H9 (cell line): ENCODE results near the gene BICD1. TPM values are rescaled to one million over a fixed set of nuclear protein-coding genes. Genes with fewer than 3 reads are reported as not detected.

ENCODE experiments used
- DNase-seq: peaks from one replicate; pipeline ENCODE4 v3.0.0-alpha.2; 2017
- H2AFZ ChIP-seq: one replicate; pipeline ENCODE4 v1.6.1; 2013; ENCODE audit warnings: mild to moderate bottlenecking, low read length, control low read depth, moderate library complexity
- H2AK5ac ChIP-seq: 2 replicates; pipeline ENCODE4 v1.6.1; 2013; ENCODE audit warnings: low read length, control low read depth, mixed read lengths; ENCODE audit not compliant: insufficient read length
- H2BK120ac ChIP-seq: one replicate; pipeline ENCODE4 v1.6.1; 2013; ENCODE audit warnings: low read depth, mild to moderate bottlenecking, low read length, control low read depth, inconsistent platforms; ENCODE audit not compliant: poor library complexity, severe bottlenecking
- H2BK12ac ChIP-seq: 2 replicates; pipeline ENCODE4 v1.6.1; 2013; ENCODE audit warnings: low read length, control low read depth, mixed read lengths, low read depth; ENCODE audit not compliant: insufficient read length
- H2BK15ac ChIP-seq: 2 replicates; pipeline ENCODE4 v1.6.1; 2013; ENCODE audit warnings: low read depth, low read length, control low read depth
- H2BK20ac ChIP-seq: one replicate; pipeline ENCODE4 v1.6.1; 2013; ENCODE audit warnings: low read depth, mild to moderate bottlenecking, low read length, control low read depth, inconsistent platforms; ENCODE audit not compliant: poor library complexity, severe bottlenecking
- H2BK5ac ChIP-seq: 2 replicates; pipeline ENCODE4 v1.6.1; 2013; ENCODE audit warnings: low read length, control low read depth, mixed read lengths; ENCODE audit not compliant: insufficient read length
- H3K14ac ChIP-seq: 2 replicates; pipeline ENCODE4 v1.6.1; 2013; ENCODE audit warnings: low read length, control low read depth; ENCODE audit not compliant: insufficient read depth
- H3K18ac ChIP-seq: 2 replicates; pipeline ENCODE4 v1.6.1; 2013; ENCODE audit warnings: low read depth, mild to moderate bottlenecking, mixed read lengths, low read length, control low read depth; ENCODE audit not compliant: insufficient read length
- H3K23ac ChIP-seq: 2 replicates; pipeline ENCODE4 v1.6.1; 2013; ENCODE audit warnings: low read length, control low read depth, mixed read lengths, low read depth; ENCODE audit not compliant: insufficient read length
- H3K23me2 ChIP-seq: 2 replicates; pipeline ENCODE4 v1.6.1; 2013; ENCODE audit warnings: low read depth, mild to moderate bottlenecking, mixed read lengths, low read length, control low read depth; ENCODE audit not compliant: insufficient read length, poor library complexity, severe bottlenecking
- H3K27ac ChIP-seq: 2 replicates; pipeline ENCODE4 v1.5.1; 2013; ENCODE audit warnings: low read length, control low read depth, mixed read lengths, low read depth; ENCODE audit not compliant: insufficient read length
- H3K27me3 ChIP-seq: 2 replicates; pipeline ENCODE4 v1.6.1; 2013; ENCODE audit warnings: low read length, control low read depth, inconsistent platforms; ENCODE audit not compliant: insufficient read depth
- H3K4ac ChIP-seq: 2 replicates; pipeline ENCODE4 v1.6.1; 2013; ENCODE audit warnings: low read depth, mild to moderate bottlenecking, control low read depth, inconsistent platforms, low read length, moderate library complexity
- H3K4me1 ChIP-seq: 2 replicates; pipeline ENCODE4 v1.6.1; 2013; ENCODE audit warnings: low read length, control low read depth, inconsistent platforms; ENCODE audit not compliant: insufficient read depth
- H3K4me2 ChIP-seq: 2 replicates; pipeline ENCODE4 v1.6.1; 2013; ENCODE audit warnings: low read length, control low read depth, mixed read lengths; ENCODE audit not compliant: insufficient read length, insufficient read depth
- H3K56ac ChIP-seq: 2 replicates; pipeline ENCODE4 v1.6.1; 2013; ENCODE audit warnings: low read depth, mild to moderate bottlenecking, mixed read lengths, low read length, control low read depth; ENCODE audit not compliant: insufficient read length
- H3K79me1 ChIP-seq: 2 replicates; pipeline ENCODE4 v1.6.1; 2013; ENCODE audit warnings: low read depth, mild to moderate bottlenecking, moderate library complexity, low read length, control low read depth, inconsistent platforms; ENCODE audit not compliant: insufficient read depth, poor library complexity, severe bottlenecking
- H3K79me2 ChIP-seq: 2 replicates; pipeline ENCODE4 v1.6.1; 2013; ENCODE audit warnings: low read length, control low read depth, inconsistent platforms; ENCODE audit not compliant: insufficient read depth
- H3K9ac ChIP-seq: 2 replicates; pipeline ENCODE4 v1.6.1; 2013; ENCODE audit warnings: low read length, control low read depth, mixed read lengths; ENCODE audit not compliant: insufficient read length; ENCODE audit errors: extremely low read depth
- H3K9me3 ChIP-seq: one replicate; pipeline ENCODE4 v1.6.1; 2013; ENCODE audit warnings: low read depth, low read length, inconsistent platforms; ENCODE audit not compliant: control insufficient read depth
- H3T11ph ChIP-seq: one replicate; pipeline ENCODE4 v1.6.1; 2013; ENCODE audit warnings: mild to moderate bottlenecking, low read length, control low read depth, inconsistent platforms
- H4K20me1 ChIP-seq: one replicate; pipeline ENCODE4 v1.6.1; 2013; ENCODE audit not compliant: control insufficient read depth, insufficient read length, insufficient read depth
- H4K5ac ChIP-seq: 2 replicates; pipeline ENCODE4 v1.6.1; 2013; ENCODE audit warnings: low read depth, mild to moderate bottlenecking, mixed read lengths, low read length, control low read depth; ENCODE audit not compliant: insufficient read length
- H4K8ac ChIP-seq: replicated peaks from 2 replicates; pipeline ENCODE4 v1.6.1; 2013; ENCODE audit warnings: low read length, control low read depth, mixed read lengths, low read depth; ENCODE audit not compliant: insufficient read length
- H4K91ac ChIP-seq: 2 replicates; pipeline ENCODE4 v1.6.1; 2013; ENCODE audit warnings: low read depth, mild to moderate bottlenecking, moderate library complexity, mixed read lengths, low read length, control low read depth; ENCODE audit not compliant: insufficient read length
- H3K27ac Mint-ChIP-seq, 3 experiments: 2 replicates in 2 of 3; 3 replicates in 1 of 3; pipeline ENCODE4 v1.8.0; 2020 to 2021; ENCODE audit warnings: mixed read lengths in 3 of 3, mild to moderate bottlenecking in 1 of 3, moderate library complexity in 1 of 3
- H3K27me3 Mint-ChIP-seq: 2 replicates; pipeline ENCODE4 v1.8.0; 2021; ENCODE audit warnings: low read depth, mild to moderate bottlenecking, moderate library complexity, mixed read lengths
- H3K36me3 Mint-ChIP-seq, 3 experiments: 2 replicates in 2 of 3; 3 replicates in 1 of 3; pipeline ENCODE4 v1.8.0; 2020 to 2021; ENCODE audit warnings: low read depth in 3 of 3, mixed read lengths in 3 of 3; ENCODE audit not compliant: insufficient read depth in 1 of 3
- H3K4me1 Mint-ChIP-seq, 2 experiments: 2 replicates each; pipeline ENCODE4 v1.8.0; 2020; ENCODE audit warnings: mixed read lengths in 2 of 2
- H3K4me3 Mint-ChIP-seq, 2 experiments: 2 replicates in 1 of 2; 3 replicates in 1 of 2; pipeline ENCODE4 v1.8.0; 2020 to 2021; ENCODE audit warnings: mild to moderate bottlenecking in 2 of 2, mixed read lengths in 2 of 2, moderate library complexity in 1 of 2
- H3K9me3 Mint-ChIP-seq, 2 experiments: 2 replicates in 1 of 2; 3 replicates in 1 of 2; pipeline ENCODE4 v1.8.0; 2020; ENCODE audit warnings: mild to moderate bottlenecking in 2 of 2, mixed read lengths in 2 of 2, moderate library complexity in 1 of 2
- CTCF ChIP-seq: fragments of 200-600 bp; sonication (generic); conservative IDR thresholded peaks from 3 replicates; pipeline ENCODE4 v1.8.0; 2021; ENCODE audit warnings: antibody characterized with exemption, mild to moderate bottlenecking
- WGBS: extraction: QIAGEN DNeasy Blood & Tissue Kit; methylation state at CpG from one replicate; pipeline ENCODE4 v1.1.7; 2013; ENCODE audit warnings: missing lambda C conversion rate, low lambda C conversion rate, mixed read lengths; ENCODE audit not compliant: insufficient read length; ENCODE audit errors: extremely low coverage; 5-methylcytosine and 5-hydroxymethylcytosine counted together
- total RNA-seq: library from RNA; stranded (reverse); gene quantifications from 2 replicates; pipeline ENCODE4 v1.2.1, GENCODE V29; 2021

BICD1 gene
- total RNA-seq, 1 experiment from 2014 or later: 134 TPM

- peaks cover 4 to 7% of the 10 kb centered on the region in 2 experiments; a peak in 2 of 4 replicates for H3K4me1 Mint-ChIP-seq
- H2BK15ac ChIP-seq: no peak overlapping the region
- H3K27ac ChIP-seq: no peak overlapping the region
- H3K27me3 Mint-ChIP-seq: no peaks in the 10 kb centered on the region
- no peak overlapping the region for H2AFZ ChIP-seq
- no peak overlapping the region for H2BK20ac ChIP-seq
- H3K4me2 ChIP-seq: no peak overlapping the region
- no peak overlapping the region for H2BK5ac ChIP-seq
- H3K9ac ChIP-seq: no peak overlapping the region
- H3K18ac ChIP-seq: no peak overlapping the region
- no peak overlapping the region for H2BK120ac ChIP-seq
- no peak overlapping the region for H3K4ac ChIP-seq
- WGBS: no CpG with 5 or more reads among the region's 2 CpGs
- no peaks in the 10 kb centered on the region for H4K20me1 ChIP-seq
- H3K27ac Mint-ChIP-seq: no peak overlapping the region
- no peaks in the 10 kb centered on the region for H3K9me3 ChIP-seq
- no peak overlapping the region for H3K56ac ChIP-seq
- no peaks in the 10 kb centered on the region for H3K23me2 ChIP-seq
- no peak overlapping the region for H3T11ph ChIP-seq
- no peak overlapping the region for H3K23ac ChIP-seq
- H4K5ac ChIP-seq: no peak overlapping the region
- no peak overlapping the region for H3K14ac ChIP-seq
- no peak overlapping the region for H2BK12ac ChIP-seq
- no peak overlapping the region for H2AK5ac ChIP-seq
- TF ChIP-seq CTCF: no peak
- no peak overlapping the region for H4K8ac ChIP-seq
- no peak overlapping the region for H3K4me3 Mint-ChIP-seq
- H3K4me1 ChIP-seq: 0 out of 2 replicates have a peak, but pooled peaks cover 3% of the 10 kb centered on the region
- DNase-seq: no peak
- no peaks in the 10 kb centered on the region; the same call in 1 of the 2 replicates for H3K79me2 ChIP-seq
- H4K91ac ChIP-seq: no peak overlapping the region
- no peaks in the 10 kb centered on the region for H3K27me3 ChIP-seq
- peaks cover 3 to 11% of the 10 kb centered on the region in 2 experiments for H3K9me3 Mint-ChIP-seq
- H3K36me3 Mint-ChIP-seq: peaks cover 12 to 30% (median 29%) of the 10 kb centered on the region in 3 experiments
- H3K79me1 ChIP-seq: no peaks in the 10 kb centered on the region
Observed at GRCh38 chr12:32242641-32243040, 136.0 kb downstream of the BICD1 start.
